Colonic mucosa (tissue), 4 donors: ENCODE results near the gene PSMD13. TPM values are rescaled to one million over a fixed set of nuclear protein-coding genes. Genes with fewer than 3 reads are reported as not detected.
"Not testable (repeated sequence)": the region's sequence is repeated elsewhere in the genome, so short reads cannot be mapped to it uniquely, and the experiment has no call there.

Experiments used
- DNase-seq: peaks from one replicate; pipeline ENCODE4 v3.0.0-alpha.2; 2020
- H3K27ac ChIP-seq: fragments of 200-600 bp; one replicate; pipeline ENCODE4 v1.8.0; 2021
- H3K27me3 ChIP-seq: fragments of 200-600 bp; one replicate; pipeline ENCODE4 v1.8.0; 2021
- H3K36me3 ChIP-seq: fragments of 200-600 bp; one replicate; pipeline ENCODE4 v1.8.0; 2021
- H3K4me1 ChIP-seq: fragments of 200-600 bp; one replicate; pipeline ENCODE4 v1.8.0; 2021; ENCODE audit warnings: mild to moderate bottlenecking
- H3K4me3 ChIP-seq: fragments of 200-600 bp; one replicate; pipeline ENCODE4 v1.8.0; 2021
- H3K9ac ChIP-seq, 2 donors: one replicate each; pipeline ENCODE4 v1.7.0; 2013; ENCODE audit warnings: control low read depth in 2 of 2, low read depth in 2 of 2, low read length in 2 of 2
- H3K9me3 ChIP-seq: fragments of 200-600 bp; one replicate; pipeline ENCODE4 v1.8.0; 2021
- CTCF ChIP-seq: fragments of 200-600 bp; IDR thresholded peaks from one replicate; pipeline ENCODE4 v1.8.0; 2022; ENCODE audit warnings: antibody characterized with exemption, mild to moderate bottlenecking
- intact Hi-C: fragments of 100-400 bp; cut with DNase I; formaldehyde crosslinking; loops from one replicate; pipeline ENCODE4 v1.14.1; 2022
- total RNA-seq, 2 donors: library from RNA; stranded (reverse); fragmentation: NEBNext Ultra II Directional in 1 of 2; extraction: Animal tissue kit (Norgen Biotek cat#: 25700) in 1 of 2; gene quantifications; one replicate each; pipeline ENCODE4 v1.2.1, GENCODE V29; 2021
- donor health status: healthy.
- donor health status: DM: no; HTN: no; CAD: no.
- donor health status: DM: no; HTN: no; CAD: no.

PSMD13 gene
- total RNA-seq, 2 donors from 2014 or later: 99.0 to 145 TPM

GRCh38 chr11:257766-258493, 21.2 kb downstream of the PSMD13 start:
- peak overlapping the region in 1 of 2 donors; percentile 7 for H3K9ac ChIP-seq
- intact Hi-C loops: no loop called here
- no peak for TF ChIP-seq CTCF

DNA sequence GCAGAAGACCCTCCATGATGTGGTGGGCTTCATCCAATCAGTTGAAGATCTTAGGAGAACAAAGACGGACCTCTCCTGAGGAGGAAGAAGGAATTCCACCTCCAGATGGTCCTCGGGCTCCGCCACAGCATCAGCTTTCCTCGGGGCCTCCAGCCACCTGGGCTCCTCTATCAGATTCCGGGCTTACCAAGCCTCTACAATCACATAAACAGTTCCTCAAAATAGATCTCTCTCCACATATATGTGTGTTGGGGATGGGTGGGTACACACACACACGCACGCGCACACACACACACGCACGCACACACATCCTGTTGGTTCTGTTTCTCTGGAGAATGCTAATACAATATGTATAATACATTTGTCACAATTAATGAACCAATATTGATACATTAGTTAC, 22.6 kb downstream of the PSMD13 start:
- Histone ChIP-seq H3K27ac (no peak overlapping the region), H3K36me3 (no peaks in the 10 kb centered on the region), H3K4me1 (no peaks in the 10 kb centered on the region), H3K27me3 (no peaks in the 10 kb centered on the region), H3K9me3 (no peaks in the 10 kb centered on the region), H3K4me3 (no peak overlapping the region), H3K9ac (no peak overlapping the region)
- intact Hi-C loops: no loop called here
- no peak for DNase-seq
- TF ChIP-seq CTCF: no peak

More at GRCh38 chr11:257766-258493, 21.2 kb downstream of the PSMD13 start:
- Histone ChIP-seq H3K4me1 (no peaks in the 10 kb centered on the region), H3K9me3 (no peaks in the 10 kb centered on the region), H3K36me3 (no peaks in the 10 kb centered on the region), H3K4me3 (no peak overlapping the region), H3K27ac (no peak overlapping the region), H3K27me3 (no peaks in the 10 kb centered on the region)
- DNase-seq: no peak

DNA sequence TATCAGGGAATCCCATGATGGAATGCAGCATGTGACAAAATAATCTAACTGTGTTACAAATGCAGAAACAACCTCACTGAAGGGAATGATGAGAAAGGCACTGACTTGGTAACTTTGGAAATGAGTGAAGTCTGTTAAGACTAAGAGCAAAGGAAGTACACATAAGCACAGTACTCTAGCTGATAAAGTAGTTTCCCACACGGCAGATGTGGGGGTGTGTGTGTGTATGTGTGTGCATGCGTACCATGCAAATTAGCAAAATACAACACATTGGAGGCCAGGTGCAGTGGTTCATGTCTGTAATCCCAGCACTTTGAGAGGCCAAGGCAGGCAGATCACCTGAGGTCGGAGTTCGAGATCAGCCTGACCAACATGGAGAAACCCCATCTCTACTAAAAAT, 24.8 kb downstream of the PSMD13 start:
- intact Hi-C loops: no loop called here
- no peak for TF ChIP-seq CTCF
- Histone ChIP-seq H3K27ac (no peak overlapping the region), H3K36me3 (no peaks in the 10 kb centered on the region), H3K9me3 (no peaks in the 10 kb centered on the region), H3K9ac (no peak overlapping the region), H3K4me1 (no peaks in the 10 kb centered on the region), H3K4me3 (no peak overlapping the region), H3K27me3 (no peaks in the 10 kb centered on the region)
- no peak for DNase-seq

GRCh38 chr11:266676-267439, 30.1 kb downstream of the PSMD13 start:
- TF ChIP-seq CTCF: no peak
- no peaks in the 10 kb centered on the region for H3K4me1 ChIP-seq
- DNase-seq: no peak
- H3K9me3 ChIP-seq: no peaks in the 10 kb centered on the region
- H3K4me3 ChIP-seq: no peak overlapping the region
- no peaks in the 10 kb centered on the region for H3K27me3 ChIP-seq
- H3K9ac ChIP-seq: no peak overlapping the region
- intact Hi-C loops: no loop called here
- H3K36me3 ChIP-seq: no peaks in the 10 kb centered on the region
- no peak overlapping the region for H3K27ac ChIP-seq

- DNase-seq: peak; percentile 56
- peak overlapping the region; percentile 76 for H3K27ac ChIP-seq
- H3K27me3 ChIP-seq: no peaks in the 10 kb centered on the region
- peak overlapping the region; percentile 64 to 81 for H3K9ac ChIP-seq
- H3K4me3 ChIP-seq: peak overlapping the region; percentile 15
- no peaks in the 10 kb centered on the region for H3K36me3 ChIP-seq
- intact Hi-C loops: no loop called here
- TF ChIP-seq CTCF: no peak
- H3K4me1 ChIP-seq: no peaks in the 10 kb centered on the region
- H3K9me3 ChIP-seq: no peaks in the 10 kb centered on the region
These were observed 30.8 kb downstream of the PSMD13 start for GRCh38 chr11:267491-267994.

GRCh38 chr11:268716-269145, 32.0 kb downstream of the PSMD13 start:
- H3K9ac ChIP-seq, H3K27me3 ChIP-seq, H3K9me3 ChIP-seq, H3K4me1 ChIP-seq, H3K36me3 ChIP-seq, intact Hi-C loops, H3K4me3 ChIP-seq: not testable (repeated sequence)
- peak; percentile 48 for DNase-seq
- peak overlapping the region; percentile 76 for H3K27ac ChIP-seq
